ENCODE results near the gene RPL39L.

DNA sequence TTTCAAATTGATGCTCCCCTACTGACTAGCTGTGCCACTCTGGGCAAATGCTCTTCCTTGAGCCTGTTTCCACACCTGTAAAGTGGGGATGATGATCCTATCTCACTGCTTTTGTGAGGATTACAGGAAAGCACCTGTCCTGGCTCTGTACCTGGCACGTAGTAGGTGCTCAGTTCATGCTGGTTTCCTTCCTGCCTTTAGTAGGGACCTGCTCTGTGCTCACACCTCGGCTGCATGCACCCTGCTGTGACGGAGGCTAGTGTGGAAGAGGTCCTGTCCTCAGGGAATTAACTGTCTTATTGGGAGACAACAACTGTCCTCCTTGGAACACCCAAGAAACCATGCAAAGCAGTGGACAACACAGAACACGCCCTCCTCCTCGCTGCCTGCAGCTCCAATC, 61.8 kb downstream of the RPL39L start:
- TF ChIP-seq, protein P1, sequence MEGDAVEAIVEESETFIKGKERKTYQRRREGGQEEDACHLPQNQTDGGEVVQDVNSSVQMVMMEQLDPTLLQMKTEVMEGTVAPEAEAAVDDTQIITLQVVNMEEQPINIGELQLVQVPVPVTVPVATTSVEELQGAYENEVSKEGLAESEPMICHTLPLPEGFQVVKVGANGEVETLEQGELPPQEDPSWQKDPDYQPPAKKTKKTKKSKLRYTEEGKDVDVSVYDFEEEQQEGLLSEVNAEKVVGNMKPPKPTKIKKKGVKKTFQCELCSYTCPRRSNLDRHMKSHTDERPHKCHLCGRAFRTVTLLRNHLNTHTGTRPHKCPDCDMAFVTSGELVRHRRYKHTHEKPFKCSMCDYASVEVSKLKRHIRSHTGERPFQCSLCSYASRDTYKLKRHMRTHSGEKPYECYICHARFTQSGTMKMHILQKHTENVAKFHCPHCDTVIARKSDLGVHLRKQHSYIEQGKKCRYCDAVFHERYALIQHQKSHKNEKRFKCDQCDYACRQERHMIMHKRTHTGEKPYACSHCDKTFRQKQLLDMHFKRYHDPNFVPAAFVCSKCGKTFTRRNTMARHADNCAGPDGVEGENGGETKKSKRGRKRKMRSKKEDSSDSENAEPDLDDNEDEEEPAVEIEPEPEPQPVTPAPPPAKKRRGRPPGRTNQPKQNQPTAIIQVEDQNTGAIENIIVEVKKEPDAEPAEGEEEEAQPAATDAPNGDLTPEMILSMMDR (conservative IDR thresholded peaks at IDR 0.05; ENCODE audit: low read depth, low read length), result no peak
- TF ChIP-seq RAD21 (IDR thresholded peaks at IDR 0.05; ENCODE audit: low read length) (no peak), SMC3 (IDR thresholded peaks at IDR 0.05; ENCODE audit: low read depth, low read length) (no peak)
- TF ChIP-seq, protein P2, sequence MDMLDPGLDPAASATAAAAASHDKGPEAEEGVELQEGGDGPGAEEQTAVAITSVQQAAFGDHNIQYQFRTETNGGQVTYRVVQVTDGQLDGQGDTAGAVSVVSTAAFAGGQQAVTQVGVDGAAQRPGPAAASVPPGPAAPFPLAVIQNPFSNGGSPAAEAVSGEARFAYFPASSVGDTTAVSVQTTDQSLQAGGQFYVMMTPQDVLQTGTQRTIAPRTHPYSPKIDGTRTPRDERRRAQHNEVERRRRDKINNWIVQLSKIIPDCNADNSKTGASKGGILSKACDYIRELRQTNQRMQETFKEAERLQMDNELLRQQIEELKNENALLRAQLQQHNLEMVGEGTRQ (IDR thresholded peaks at IDR 0.05; ENCODE audit: low read depth, low read length), result no peak

Measured in IMR-90 (cell line).